A204.1 (cell line): Measurements from ENCODE around the gene SHOC1.
A peak's percentile ranks its signal among the peaks of the same experiment; 100 is the strongest.
"Not testable (repeated sequence)": the region's sequence is repeated elsewhere in the genome, so short reads cannot be mapped to it uniquely, and the experiment has no call there.

Experiments
- FAIRE-seq: peaks from 2 replicates; lab custom pipeline; 2012; peaks lifted over from hg19 to GRCh38; lab: Jason Lieb, UNC

Gene SHOC1

GRCh38 chr9:111805262-111805661 lies 10.5 kb upstream of the SHOC1 start:
- no peak for FAIRE-seq

GRCh38 chr9:111804636-111805035 lies 9.9 kb upstream of the SHOC1 start:
- no peak for FAIRE-seq

GRCh38 chr9:111803924-111804323 lies 9.2 kb upstream of the SHOC1 start:
- no peak for FAIRE-seq

GRCh38 chr9:111799915-111800526 lies 5.3 kb upstream of the SHOC1 start:
- FAIRE-seq = no peak

DNA sequence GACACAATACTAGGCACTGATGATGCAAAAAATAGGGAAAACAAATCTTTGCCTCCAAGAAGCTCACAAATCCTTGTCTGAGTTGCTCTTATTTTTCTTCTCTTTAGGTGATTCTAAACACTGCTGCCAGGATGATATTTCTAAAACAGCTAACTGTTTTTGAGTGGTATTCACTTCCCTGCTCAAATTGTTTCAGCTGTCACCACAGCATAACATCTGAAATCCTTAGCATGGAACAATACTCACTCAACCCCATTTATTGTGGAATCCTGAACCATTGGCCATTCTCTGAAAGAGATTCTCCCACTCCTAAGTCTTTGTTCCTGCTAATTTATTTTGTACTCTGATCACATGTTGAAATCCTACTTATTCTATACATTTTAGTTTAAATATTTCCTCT lies 4.8 kb upstream of the SHOC1 start:
- FAIRE-seq = no peak

DNA sequence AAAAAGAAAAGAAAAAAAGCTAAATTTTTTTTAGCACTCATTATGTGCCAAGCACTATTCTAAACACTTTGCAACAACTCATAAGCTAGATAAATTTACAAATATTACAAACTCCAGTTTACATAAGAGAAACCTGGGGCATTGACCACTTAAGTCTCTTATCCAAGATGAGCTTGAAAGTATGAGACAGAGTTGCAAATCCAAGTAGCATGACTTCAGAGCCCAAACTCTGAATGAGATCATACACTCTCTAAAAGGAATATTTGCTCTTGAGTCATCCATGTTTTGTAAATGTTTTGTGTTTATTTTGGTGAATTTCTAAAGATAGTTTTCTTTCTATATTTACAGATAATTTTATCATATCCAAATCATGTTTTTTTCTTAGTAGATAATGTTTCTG lies 4.0 kb upstream of the SHOC1 start:
- FAIRE-seq = no peak

GRCh38 chr9:111795557-111795839 lies 761 bp upstream of the SHOC1 start:
- no peak for FAIRE-seq

DNA sequence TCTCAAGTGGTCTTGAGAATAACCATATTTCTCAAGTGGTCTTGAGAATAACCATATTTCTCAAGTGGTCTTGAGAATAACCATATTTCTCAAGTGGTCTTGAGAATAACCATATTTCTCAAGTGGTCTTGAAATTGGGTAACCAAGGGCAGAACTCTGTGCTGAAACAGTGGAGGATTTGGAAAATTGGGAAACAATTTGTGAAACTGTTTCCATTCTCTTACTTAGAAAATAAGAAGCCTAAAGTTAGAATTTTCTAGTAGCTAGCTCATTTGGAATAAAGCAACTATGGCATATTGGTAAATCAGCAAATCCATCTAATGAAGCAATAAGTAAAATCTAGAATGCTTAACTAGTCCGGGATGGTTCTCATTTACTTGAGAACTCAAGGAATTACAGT lies 2.9 kb downstream of the SHOC1 start:
- FAIRE-seq = not testable (repeated sequence)

DNA sequence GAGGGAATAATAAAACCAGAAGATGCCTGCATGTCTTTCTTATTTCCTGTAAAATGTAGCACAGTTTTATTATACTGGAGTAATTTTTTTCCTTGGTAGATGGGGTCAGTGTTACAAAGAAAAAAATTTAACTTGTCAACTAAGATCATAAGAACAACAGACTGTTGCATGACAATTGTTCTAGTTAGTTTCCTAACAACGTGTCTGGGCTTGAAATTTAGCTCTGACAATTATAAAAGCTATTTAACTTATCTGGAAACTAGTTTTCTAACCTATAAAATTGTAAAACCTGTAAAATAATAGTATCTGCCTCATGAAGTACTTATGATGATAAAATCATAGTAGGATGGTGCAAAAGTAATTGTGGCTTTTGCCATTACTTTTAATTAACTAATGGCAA lies 4.9 kb downstream of the SHOC1 start:
- FAIRE-seq = no peak

DNA sequence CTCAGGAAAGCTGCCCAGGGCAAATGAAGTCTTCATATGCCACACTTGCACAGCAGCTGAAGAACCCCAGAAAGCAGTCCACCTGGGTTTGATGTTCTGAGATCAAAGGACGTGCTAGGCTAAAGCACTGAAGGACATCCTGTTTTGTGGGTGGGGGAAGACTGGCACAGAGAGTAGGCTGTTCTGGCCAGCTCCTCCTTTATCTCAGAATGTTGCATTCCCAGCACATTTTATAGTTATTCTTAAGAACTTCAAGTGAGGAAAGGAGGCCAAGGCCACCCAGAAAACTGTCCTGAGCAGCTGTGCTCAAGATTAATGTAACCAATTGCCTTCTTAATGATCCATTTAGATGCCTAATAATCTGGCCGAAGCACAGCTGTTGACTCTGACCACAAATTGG lies 10.9 kb downstream of the SHOC1 start:
- FAIRE-seq = no peak

GRCh38 chr9:111783424-111783823 lies 11.3 kb downstream of the SHOC1 start:
- FAIRE-seq = no peak

- no peak for FAIRE-seq
These were observed 28.7 kb downstream of the SHOC1 start for GRCh38 chr9:111766066-111766465.

- FAIRE-seq = peak; percentile 56
These were observed 32.2 kb downstream of the SHOC1 start for GRCh38 chr9:111762556-111762955.

GRCh38 chr9:111759762-111760639 lies 34.7 kb downstream of the SHOC1 start:
- peak; percentile 99 for FAIRE-seq

- no peak for FAIRE-seq
These were observed 39.9 kb downstream of the SHOC1 start for GRCh38 chr9:111754800-111755199.

DNA sequence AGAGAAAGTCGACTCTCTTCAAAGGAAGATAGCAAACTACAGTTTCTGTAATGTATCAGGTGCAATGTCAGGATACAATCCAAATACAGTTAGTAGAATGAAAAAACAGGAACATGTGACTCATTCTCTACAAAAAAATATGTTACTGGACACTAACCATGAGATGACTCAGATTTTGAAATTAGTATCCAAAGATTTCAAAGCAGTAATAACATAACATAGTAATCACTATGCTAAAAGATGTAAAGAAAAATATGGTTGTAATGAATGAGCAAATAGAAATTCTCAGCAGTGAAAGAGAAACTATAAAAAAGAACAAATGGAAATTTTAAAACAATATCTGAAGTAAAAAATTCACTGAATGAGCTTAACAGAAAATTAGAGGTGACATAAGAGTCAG lies 42.3 kb downstream of the SHOC1 start:
- peak; percentile 21 for FAIRE-seq
